GM10266 (cell line): ENCODE results near the gene CYTH3.
"Not testable (repeated sequence)": the region's sequence is repeated elsewhere in the genome, so short reads cannot be mapped to it uniquely, and the experiment has no call there.

ENCODE experiments used
- DNase-seq: peaks from one replicate; pipeline ENCODE4 v3.0.0; 2012; ENCODE audit errors: extremely low spot score
- CTCF ChIP-seq: IDR thresholded peaks from 2 replicates; pipeline ENCODE4 v1.5.1; 2012; ENCODE audit warnings: mild to moderate bottlenecking, low read depth; ENCODE audit not compliant: control insufficient read depth, insufficient read depth; ENCODE audit errors: missing control alignments

CYTH3 gene

GRCh38 chr7:6291531-6291930 is 19.1 kb upstream of the CYTH3 start:
- DNase-seq, result no peak
- no peak for TF ChIP-seq CTCF

GRCh38 chr7:6290319-6290741 is 17.9 kb upstream of the CYTH3 start:
- DNase-seq, result no peak
- no peak for TF ChIP-seq CTCF

- no peak for DNase-seq
- no peak for TF ChIP-seq CTCF
These were observed 15.9 kb upstream of the CYTH3 start for GRCh38 chr7:6288270-6288860.

- no peak for DNase-seq
- TF ChIP-seq CTCF, result no peak
These were observed 14.1 kb upstream of the CYTH3 start for GRCh38 chr7:6286486-6286885.

- no peak for DNase-seq
- no peak for TF ChIP-seq CTCF
These were observed 12.3 kb upstream of the CYTH3 start for GRCh38 chr7:6284461-6285360.

GRCh38 chr7:6284055-6284400 is 11.6 kb upstream of the CYTH3 start:
- TF ChIP-seq CTCF, result no peak
- no peak for DNase-seq

GRCh38 chr7:6283391-6284054 is 11.1 kb upstream of the CYTH3 start:
- DNase-seq, result not testable (repeated sequence)
